MM.1S (cell line): ENCODE measurements around the gene CASR.

ENCODE experiments used
- CTCF ChIP-seq: fragments of 300-600 bp; sonication (generic); IDR thresholded peaks from 2 replicates; pipeline ENCODE4 v1.5.1; 2016; ENCODE audit warnings: antibody characterized with exemption, low read length, mixed read lengths
- EZH2phosphoT487 ChIP-seq: fragments of 300-600 bp; sonication (generic); IDR thresholded peaks from 2 replicates; pipeline ENCODE4 v1.6.1; 2018; ENCODE audit warnings: antibody characterized with exemption, low read length

GRCh38 chr3:122178711-122179110 is 4.8 kb upstream of the CASR start:
- TF ChIP-seq CTCF (no peak), EZH2phosphoT487 (no peak)
